ENCODE data around the gene FDX2.

DNA sequence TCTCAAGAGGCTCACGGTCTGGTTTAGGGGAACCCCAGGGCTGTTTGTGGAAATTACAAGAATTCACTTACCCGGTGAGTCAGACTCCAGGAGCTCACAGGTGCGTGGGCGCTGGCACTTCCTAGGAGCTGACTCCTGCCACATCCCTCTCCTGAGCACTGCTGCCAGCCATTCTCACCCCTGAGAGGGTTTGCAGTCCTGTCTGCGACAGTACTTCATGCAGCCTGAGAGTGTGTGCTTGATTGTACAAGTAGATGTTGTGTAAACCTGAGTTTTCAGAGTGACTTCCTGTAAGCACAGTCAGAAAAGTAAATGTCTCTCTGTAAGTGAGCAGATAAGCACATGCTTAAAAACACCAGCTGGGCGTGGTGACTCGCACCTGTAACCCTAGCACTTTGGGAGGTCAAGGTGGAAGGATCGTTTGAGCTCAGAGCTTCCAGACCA lies 55.7 kb downstream of the FDX2 start:
- TF ChIP-seq, protein P1, sequence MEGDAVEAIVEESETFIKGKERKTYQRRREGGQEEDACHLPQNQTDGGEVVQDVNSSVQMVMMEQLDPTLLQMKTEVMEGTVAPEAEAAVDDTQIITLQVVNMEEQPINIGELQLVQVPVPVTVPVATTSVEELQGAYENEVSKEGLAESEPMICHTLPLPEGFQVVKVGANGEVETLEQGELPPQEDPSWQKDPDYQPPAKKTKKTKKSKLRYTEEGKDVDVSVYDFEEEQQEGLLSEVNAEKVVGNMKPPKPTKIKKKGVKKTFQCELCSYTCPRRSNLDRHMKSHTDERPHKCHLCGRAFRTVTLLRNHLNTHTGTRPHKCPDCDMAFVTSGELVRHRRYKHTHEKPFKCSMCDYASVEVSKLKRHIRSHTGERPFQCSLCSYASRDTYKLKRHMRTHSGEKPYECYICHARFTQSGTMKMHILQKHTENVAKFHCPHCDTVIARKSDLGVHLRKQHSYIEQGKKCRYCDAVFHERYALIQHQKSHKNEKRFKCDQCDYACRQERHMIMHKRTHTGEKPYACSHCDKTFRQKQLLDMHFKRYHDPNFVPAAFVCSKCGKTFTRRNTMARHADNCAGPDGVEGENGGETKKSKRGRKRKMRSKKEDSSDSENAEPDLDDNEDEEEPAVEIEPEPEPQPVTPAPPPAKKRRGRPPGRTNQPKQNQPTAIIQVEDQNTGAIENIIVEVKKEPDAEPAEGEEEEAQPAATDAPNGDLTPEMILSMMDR (IDR thresholded peaks at IDR 0.05 in 2 of 3, conservative IDR thresholded peaks at IDR 0.05 in 1 of 3; ENCODE audit: borderline replicate concordance in 1 of 3, insufficient read depth in 1 of 3, low read depth in 2 of 3, low read length in 2 of 3) = no peak
- no peak for TF ChIP-seq EZH2 (IDR thresholded peaks at IDR 0.05)
- TF ChIP-seq SP1 (IDR thresholded peaks at IDR 0.05; ENCODE audit: low read depth) = no peak
- no peak for TF ChIP-seq EZH2phosphoT487 (IDR thresholded peaks at IDR 0.05; ENCODE audit: borderline replicate concordance)
- no peak for TF ChIP-seq POLR2A (IDR thresholded peaks at IDR 0.05; ENCODE audit: borderline replicate concordance, extremely low read depth, insufficient read depth, insufficient read length)
- no peak for TF ChIP-seq CEBPB (IDR thresholded peaks at IDR 0.05; ENCODE audit: low read depth)
- TF ChIP-seq, protein P2, sequence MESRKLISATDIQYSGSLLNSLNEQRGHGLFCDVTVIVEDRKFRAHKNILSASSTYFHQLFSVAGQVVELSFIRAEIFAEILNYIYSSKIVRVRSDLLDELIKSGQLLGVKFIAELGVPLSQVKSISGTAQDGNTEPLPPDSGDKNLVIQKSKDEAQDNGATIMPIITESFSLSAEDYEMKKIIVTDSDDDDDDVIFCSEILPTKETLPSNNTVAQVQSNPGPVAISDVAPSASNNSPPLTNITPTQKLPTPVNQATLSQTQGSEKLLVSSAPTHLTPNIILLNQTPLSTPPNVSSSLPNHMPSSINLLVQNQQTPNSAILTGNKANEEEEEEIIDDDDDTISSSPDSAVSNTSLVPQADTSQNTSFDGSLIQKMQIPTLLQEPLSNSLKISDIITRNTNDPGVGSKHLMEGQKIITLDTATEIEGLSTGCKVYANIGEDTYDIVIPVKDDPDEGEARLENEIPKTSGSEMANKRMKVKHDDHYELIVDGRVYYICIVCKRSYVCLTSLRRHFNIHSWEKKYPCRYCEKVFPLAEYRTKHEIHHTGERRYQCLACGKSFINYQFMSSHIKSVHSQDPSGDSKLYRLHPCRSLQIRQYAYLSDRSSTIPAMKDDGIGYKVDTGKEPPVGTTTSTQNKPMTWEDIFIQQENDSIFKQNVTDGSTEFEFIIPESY (IDR thresholded peaks at IDR 0.05; ENCODE audit: extremely low read depth, insufficient replicate concordance, low read length) = no peak
